Activated T-helper 17 cell treated with anti-CD3 and anti-CD28 coated beads, Interleukin-2, amount 50 U/mL, for 72 hours (primary cell): Measurements from ENCODE around the gene ZRANB2. TPM values are rescaled to one million over a fixed set of nuclear protein-coding genes. Genes with fewer than 3 reads are reported as not detected.

ENCODE experiments used
- ATAC-seq: fragments of 150-1000 bp; cut with Tn5 transposase; replicated peaks from 2 replicates; pipeline ENCODE4 v1.10.0; 2021; ENCODE audit warnings: mild to moderate bottlenecking, moderate library complexity
- H3K27ac Mint-ChIP-seq: one replicate; pipeline ENCODE4 v1.8.0; 2022; ENCODE audit warnings: mixed read lengths
- H3K27me3 Mint-ChIP-seq: one replicate; pipeline ENCODE4 v1.8.0; 2022; ENCODE audit warnings: mixed read lengths
- H3K36me3 Mint-ChIP-seq: one replicate; pipeline ENCODE4 v1.8.0; 2022; ENCODE audit warnings: low read depth, mild to moderate bottlenecking, mixed read lengths
- H3K4me1 Mint-ChIP-seq: one replicate; pipeline ENCODE4 v1.8.0; 2022; ENCODE audit warnings: mixed read lengths
- H3K4me3 Mint-ChIP-seq: one replicate; pipeline ENCODE4 v1.8.0; 2022; ENCODE audit warnings: mild to moderate bottlenecking, mixed read lengths
- H3K9me3 Mint-ChIP-seq: one replicate; pipeline ENCODE4 v1.8.0; 2022; ENCODE audit warnings: mixed read lengths
- total RNA-seq, 2 donors: library from RNA; stranded (reverse); gene quantifications; one replicate each; pipeline ENCODE4 v1.2.3, GENCODE V29; 2022

The ZRANB2 gene
- total RNA-seq, 2 donors from 2014 or later, result 88.5 to 98.7 TPM

GRCh38 chr1:71047635-71048607 lies 32.9 kb downstream of the ZRANB2 start, which contains the start of gene PTGER3:
PTGER3 (minus strand) TSS chr1:71047816; CDS start chr1:71047577, 239 bp downstream.
- Mint-ChIP-seq H3K36me3 (no peaks in the 10 kb centered on the region), H3K27ac (no peak within 1 kb of the TSS), H3K9me3 (no peaks in the 10 kb centered on the region), H3K4me3 (peak within 1 kb of the TSS; percentile 73), H3K4me1 (no peaks in the 10 kb centered on the region), H3K27me3 (peaks cover 31% of the 10 kb centered on the region)
- peak; percentile 53 for ATAC-seq

GRCh38 chr1:71046891-71047634 lies 33.8 kb downstream of the ZRANB2 start:
- ATAC-seq, result peak; percentile 55
- H3K27me3 Mint-ChIP-seq, result peaks cover 31% of the 10 kb centered on the region
- no peak overlapping the region for H3K27ac Mint-ChIP-seq
- H3K36me3 Mint-ChIP-seq, result no peaks in the 10 kb centered on the region
- no peaks in the 10 kb centered on the region for H3K9me3 Mint-ChIP-seq
- H3K4me3 Mint-ChIP-seq, result peak overlapping the region; percentile 73
- H3K4me1 Mint-ChIP-seq, result no peaks in the 10 kb centered on the region

- no peak overlapping the region for H3K27ac Mint-ChIP-seq
- ATAC-seq, result no peak
- H3K4me1 Mint-ChIP-seq, result no peaks in the 10 kb centered on the region
- H3K4me3 Mint-ChIP-seq, result peak overlapping the region; percentile 22
- no peaks in the 10 kb centered on the region for H3K36me3 Mint-ChIP-seq
- H3K27me3 Mint-ChIP-seq, result peaks cover 42% of the 10 kb centered on the region
- no peaks in the 10 kb centered on the region for H3K9me3 Mint-ChIP-seq
Measured at GRCh38 chr1:71045463-71046028, 35.3 kb downstream of the ZRANB2 start.

- no peak overlapping the region for H3K4me3 Mint-ChIP-seq
- no peaks in the 10 kb centered on the region for H3K4me1 Mint-ChIP-seq
- H3K36me3 Mint-ChIP-seq, result no peaks in the 10 kb centered on the region
- H3K27me3 Mint-ChIP-seq, result peaks cover 43% of the 10 kb centered on the region
- no peak for ATAC-seq
- no peak overlapping the region for H3K27ac Mint-ChIP-seq
- no peaks in the 10 kb centered on the region for H3K9me3 Mint-ChIP-seq
Measured at GRCh38 chr1:71044833-71045232, 36.0 kb downstream of the ZRANB2 start.

- Mint-ChIP-seq H3K27me3 (peaks cover 44% of the 10 kb centered on the region), H3K36me3 (no peaks in the 10 kb centered on the region), H3K4me1 (no peaks in the 10 kb centered on the region), H3K9me3 (no peaks in the 10 kb centered on the region), H3K4me3 (no peak overlapping the region), H3K27ac (no peak overlapping the region)
- ATAC-seq, result no peak
Measured at GRCh38 chr1:71043065-71043464, 37.8 kb downstream of the ZRANB2 start.

- no peak overlapping the region for H3K27ac Mint-ChIP-seq
- no peak for ATAC-seq
- H3K9me3 Mint-ChIP-seq, result no peaks in the 10 kb centered on the region
- H3K27me3 Mint-ChIP-seq, result peaks cover 40% of the 10 kb centered on the region
- no peaks in the 10 kb centered on the region for H3K36me3 Mint-ChIP-seq
- no peaks in the 10 kb centered on the region for H3K4me1 Mint-ChIP-seq
- no peak overlapping the region for H3K4me3 Mint-ChIP-seq
Measured at GRCh38 chr1:71041806-71042205, 39.0 kb downstream of the ZRANB2 start.

GRCh38 chr1:71039661-71040262 lies 41.1 kb downstream of the ZRANB2 start:
- no peaks in the 10 kb centered on the region for H3K4me1 Mint-ChIP-seq
- H3K27ac Mint-ChIP-seq, result no peak overlapping the region
- H3K9me3 Mint-ChIP-seq, result no peaks in the 10 kb centered on the region
- no peaks in the 10 kb centered on the region for H3K36me3 Mint-ChIP-seq
- no peak overlapping the region for H3K4me3 Mint-ChIP-seq
- H3K27me3 Mint-ChIP-seq, result peaks cover 36% of the 10 kb centered on the region
- ATAC-seq, result no peak

GRCh38 chr1:71038942-71039341 lies 41.9 kb downstream of the ZRANB2 start:
- peaks cover 36% of the 10 kb centered on the region for H3K27me3 Mint-ChIP-seq
- no peaks in the 10 kb centered on the region for H3K9me3 Mint-ChIP-seq
- no peak for ATAC-seq
- H3K27ac Mint-ChIP-seq, result no peak overlapping the region
- no peak overlapping the region for H3K4me3 Mint-ChIP-seq
- H3K36me3 Mint-ChIP-seq, result no peaks in the 10 kb centered on the region
- H3K4me1 Mint-ChIP-seq, result no peaks in the 10 kb centered on the region

GRCh38 chr1:71037829-71038620 lies 42.8 kb downstream of the ZRANB2 start:
- ATAC-seq, result peak; percentile 40
- Mint-ChIP-seq H3K4me3 (no peak overlapping the region), H3K27ac (no peak overlapping the region), H3K9me3 (no peaks in the 10 kb centered on the region), H3K36me3 (no peaks in the 10 kb centered on the region), H3K27me3 (peaks cover 36% of the 10 kb centered on the region), H3K4me1 (no peaks in the 10 kb centered on the region)

- no peak for ATAC-seq
- Mint-ChIP-seq H3K9me3 (no peaks in the 10 kb centered on the region), H3K36me3 (no peaks in the 10 kb centered on the region), H3K27me3 (peaks cover 36% of the 10 kb centered on the region), H3K4me3 (no peak overlapping the region), H3K4me1 (no peaks in the 10 kb centered on the region), H3K27ac (no peak overlapping the region)
Measured at GRCh38 chr1:71037066-71037465, 43.8 kb downstream of the ZRANB2 start.

GRCh38 chr1:71033136-71033535 lies 47.7 kb downstream of the ZRANB2 start:
- Mint-ChIP-seq H3K4me3 (no peak overlapping the region), H3K27me3 (peaks cover 29% of the 10 kb centered on the region), H3K9me3 (no peaks in the 10 kb centered on the region), H3K27ac (no peak overlapping the region), H3K4me1 (no peaks in the 10 kb centered on the region), H3K36me3 (no peaks in the 10 kb centered on the region)
- no peak for ATAC-seq

GRCh38 chr1:71031426-71031825 lies 49.4 kb downstream of the ZRANB2 start:
- no peak for ATAC-seq
- Mint-ChIP-seq H3K27ac (no peak overlapping the region), H3K4me1 (no peaks in the 10 kb centered on the region), H3K9me3 (no peaks in the 10 kb centered on the region), H3K4me3 (no peak overlapping the region), H3K27me3 (peaks cover 31% of the 10 kb centered on the region), H3K36me3 (no peaks in the 10 kb centered on the region)

- Mint-ChIP-seq H3K4me1 (no peaks in the 10 kb centered on the region), H3K36me3 (no peaks in the 10 kb centered on the region), H3K27ac (no peak overlapping the region), H3K9me3 (no peaks in the 10 kb centered on the region), H3K27me3 (peaks cover 22% of the 10 kb centered on the region), H3K4me3 (no peak overlapping the region)
- no peak for ATAC-seq
Measured at GRCh38 chr1:71030026-71030425, 50.8 kb downstream of the ZRANB2 start.
